ENCODE data around the gene CELA1.

CELA1 gene

GRCh38 chr12:51334764-51335163 is 11.7 kb downstream of the CELA1 start:
- TF ChIP-seq, protein P1, sequence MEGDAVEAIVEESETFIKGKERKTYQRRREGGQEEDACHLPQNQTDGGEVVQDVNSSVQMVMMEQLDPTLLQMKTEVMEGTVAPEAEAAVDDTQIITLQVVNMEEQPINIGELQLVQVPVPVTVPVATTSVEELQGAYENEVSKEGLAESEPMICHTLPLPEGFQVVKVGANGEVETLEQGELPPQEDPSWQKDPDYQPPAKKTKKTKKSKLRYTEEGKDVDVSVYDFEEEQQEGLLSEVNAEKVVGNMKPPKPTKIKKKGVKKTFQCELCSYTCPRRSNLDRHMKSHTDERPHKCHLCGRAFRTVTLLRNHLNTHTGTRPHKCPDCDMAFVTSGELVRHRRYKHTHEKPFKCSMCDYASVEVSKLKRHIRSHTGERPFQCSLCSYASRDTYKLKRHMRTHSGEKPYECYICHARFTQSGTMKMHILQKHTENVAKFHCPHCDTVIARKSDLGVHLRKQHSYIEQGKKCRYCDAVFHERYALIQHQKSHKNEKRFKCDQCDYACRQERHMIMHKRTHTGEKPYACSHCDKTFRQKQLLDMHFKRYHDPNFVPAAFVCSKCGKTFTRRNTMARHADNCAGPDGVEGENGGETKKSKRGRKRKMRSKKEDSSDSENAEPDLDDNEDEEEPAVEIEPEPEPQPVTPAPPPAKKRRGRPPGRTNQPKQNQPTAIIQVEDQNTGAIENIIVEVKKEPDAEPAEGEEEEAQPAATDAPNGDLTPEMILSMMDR (IDR thresholded peaks at IDR 0.05; ENCODE audit: low read depth, low read length, missing control alignments): no peak
- H3K4me3 ChIP-seq (ENCODE audit: low read depth, low read length): no peak overlapping the region
- DNase-seq (ENCODE audit: low read depth): no peak

GRCh38 chr12:51333536-51333935 is 12.9 kb downstream of the CELA1 start:
- DNase-seq (ENCODE audit: low read depth): no peak
- TF ChIP-seq, protein P1 (IDR thresholded peaks at IDR 0.05; ENCODE audit: low read depth, low read length, missing control alignments): no peak
- no peak overlapping the region for H3K4me3 ChIP-seq (ENCODE audit: low read depth, low read length)

DNA sequence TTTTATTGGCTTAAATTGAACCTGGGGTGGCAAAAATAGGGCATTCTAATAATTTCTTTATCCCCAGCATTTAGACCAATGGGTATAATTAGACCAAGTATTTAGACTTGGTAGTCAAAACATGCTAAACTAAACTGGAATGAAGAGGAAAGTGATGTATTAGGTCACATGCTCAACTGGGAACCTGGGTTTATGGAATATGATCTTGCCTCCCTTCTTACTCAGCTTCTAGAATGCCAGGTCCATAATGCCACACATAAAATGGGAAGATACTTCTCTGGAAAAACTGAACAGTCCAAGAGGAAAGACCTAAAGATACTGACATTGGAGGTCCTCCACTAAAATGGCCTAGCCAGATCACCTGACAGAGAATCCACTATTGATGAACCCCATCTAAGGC is 16.3 kb downstream of the CELA1 start:
- no peak for DNase-seq (ENCODE audit: low read depth)
- TF ChIP-seq, protein P1 (IDR thresholded peaks at IDR 0.05; ENCODE audit: low read depth, low read length, missing control alignments): no peak
- no peak overlapping the region for H3K4me3 ChIP-seq (ENCODE audit: low read depth, low read length)

DNA sequence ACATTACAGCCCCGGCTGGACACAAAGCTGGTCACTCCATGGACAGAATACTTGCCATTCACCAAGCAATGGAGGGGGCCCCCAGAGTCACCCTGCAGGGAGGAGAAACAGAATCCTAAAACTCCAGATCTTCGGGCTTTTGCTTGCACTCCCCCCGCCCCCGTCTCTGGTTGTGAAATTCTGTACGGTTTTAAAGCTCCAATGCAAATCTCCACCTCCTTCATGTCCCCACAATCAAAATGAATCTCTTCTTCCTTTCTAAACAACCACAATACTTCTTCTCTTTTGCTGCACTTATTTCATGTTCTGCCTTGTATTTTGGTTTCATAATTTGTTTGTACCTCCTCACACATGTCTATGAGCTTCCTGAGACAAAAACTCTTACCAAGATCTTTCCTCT is 16.7 kb downstream of the CELA1 start:
- no peak overlapping the region for H3K4me3 ChIP-seq (ENCODE audit: low read depth, low read length)
- DNase-seq (ENCODE audit: low read depth): no peak
- TF ChIP-seq, protein P1 (IDR thresholded peaks at IDR 0.05; ENCODE audit: low read depth, low read length, missing control alignments): no peak

- H3K4me3 ChIP-seq (ENCODE audit: low read depth, low read length): no peak overlapping the region
- DNase-seq (ENCODE audit: low read depth): no peak
- TF ChIP-seq, protein P1 (IDR thresholded peaks at IDR 0.05; ENCODE audit: low read depth, low read length, missing control alignments): no peak
Measured at GRCh38 chr12:51328587-51328986, 17.9 kb downstream of the CELA1 start.

GRCh38 chr12:51326698-51327439 is 19.6 kb downstream of the CELA1 start:
- no peak overlapping the region for H3K4me3 ChIP-seq (ENCODE audit: low read depth, low read length)
- TF ChIP-seq, protein P1 (IDR thresholded peaks at IDR 0.05; ENCODE audit: low read depth, low read length, missing control alignments): no peak
- DNase-seq (ENCODE audit: low read depth): peak; percentile 80

- DNase-seq (ENCODE audit: low read depth): no peak
- TF ChIP-seq, protein P1 (IDR thresholded peaks at IDR 0.05; ENCODE audit: low read depth, low read length, missing control alignments): no peak
- no peak overlapping the region for H3K4me3 ChIP-seq (ENCODE audit: low read depth, low read length)
Measured at GRCh38 chr12:51324953-51325352, 21.5 kb downstream of the CELA1 start.
